H54 (cell line): ENCODE results near the gene CASK.

Experiments
- DNase-seq: peaks from one replicate; pipeline ENCODE4 v3.0.0; 2011; ENCODE audit warnings: low spot score, mixed read lengths; ENCODE audit not compliant: insufficient read length
- FAIRE-seq: peaks from 3 replicates; lab custom pipeline; 2011; peaks lifted over from hg19 to GRCh38; lab: Jason Lieb, UNC
- POLR2A ChIP-seq: IDR thresholded peaks from 2 replicates; pipeline ENCODE4 v1.6.1; 2011; ENCODE audit warnings: low read depth, mild to moderate bottlenecking, low read length

Gene CASK

DNA sequence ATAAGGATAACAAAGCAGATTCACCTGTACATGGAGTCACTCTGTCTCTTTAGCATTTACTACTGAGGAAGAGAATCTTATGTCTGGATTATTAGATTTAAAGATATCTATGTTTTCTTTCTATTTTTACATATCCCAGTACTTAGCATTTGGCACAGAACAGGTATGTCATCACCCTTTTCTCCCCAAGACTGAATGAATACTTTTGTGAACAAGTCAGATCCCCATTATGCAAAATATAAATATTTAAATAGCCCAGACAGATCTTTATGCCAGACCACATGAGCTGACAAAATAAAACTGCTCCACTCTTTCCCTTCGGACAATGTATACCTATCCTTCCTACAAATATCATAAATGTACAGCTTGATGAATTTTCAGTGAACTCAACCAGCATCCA lies 94.5 kb downstream of the CASK start:
- TF ChIP-seq POLR2A = no peak
- no peak for FAIRE-seq
- no peak for DNase-seq

DNA sequence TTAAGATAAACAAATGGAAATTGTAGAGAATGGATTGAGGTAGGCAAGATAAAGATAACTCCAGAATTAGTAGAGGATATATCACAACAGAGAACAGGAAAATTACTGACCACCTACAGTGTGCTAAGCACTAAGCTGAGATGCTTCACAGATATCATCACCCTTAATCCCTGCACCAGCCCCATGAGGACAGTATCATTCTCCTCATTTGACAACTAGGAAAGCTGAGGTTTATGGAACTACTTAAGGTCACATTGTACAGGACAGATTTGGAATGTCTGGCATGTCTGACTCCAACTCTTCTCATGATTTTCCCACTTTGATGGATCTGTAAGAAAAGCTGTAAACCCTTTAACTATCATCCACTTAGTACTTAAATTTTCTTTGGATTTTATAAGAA lies 95.5 kb downstream of the CASK start:
- DNase-seq = no peak

DNA sequence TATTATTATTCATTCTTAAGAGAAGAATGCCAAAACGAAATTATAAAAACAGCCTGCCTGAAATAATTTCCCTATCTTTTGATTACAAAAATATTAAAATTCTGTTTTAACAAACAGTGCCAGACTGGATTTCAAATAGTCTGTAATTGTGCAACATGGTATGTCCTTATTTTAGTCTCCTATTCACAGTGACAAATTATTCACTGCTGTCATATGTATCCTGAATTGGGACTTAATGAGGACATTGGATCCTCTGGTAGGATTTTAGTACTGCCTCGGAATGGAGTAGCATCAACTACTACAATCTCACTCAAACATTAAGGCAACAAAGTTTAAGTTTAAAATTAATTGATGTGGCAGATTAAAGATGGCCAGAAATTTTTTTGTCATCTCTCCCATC lies 97.6 kb downstream of the CASK start:
- DNase-seq (no peak), FAIRE-seq (no peak)
- no peak for TF ChIP-seq POLR2A

More for the DNA sequence above, 95.5 kb downstream of the CASK start:
- no peak for FAIRE-seq
- no peak for TF ChIP-seq POLR2A

DNA sequence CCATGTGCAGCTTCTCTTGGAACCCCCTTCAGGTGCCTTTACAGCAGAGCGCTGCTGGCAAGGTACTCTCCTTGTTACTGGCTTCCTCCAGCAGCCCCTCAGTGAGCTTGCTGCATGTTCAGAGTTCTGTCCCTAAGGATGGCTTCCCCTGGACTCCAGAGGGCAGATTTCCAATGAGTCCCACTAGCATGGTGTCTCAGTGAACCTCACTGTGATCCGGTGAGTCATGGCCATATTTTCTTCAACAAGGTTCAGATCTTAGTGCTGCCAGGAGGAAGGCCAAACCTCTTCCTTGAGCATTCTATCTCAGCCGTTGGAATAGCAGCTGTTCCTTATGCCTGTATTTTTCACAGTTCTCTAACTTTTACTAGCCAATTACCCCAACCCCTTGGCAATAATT lies 98.8 kb downstream of the CASK start:
- no peak for FAIRE-seq
- peak; percentile 3 for DNase-seq
- no peak for TF ChIP-seq POLR2A

DNA sequence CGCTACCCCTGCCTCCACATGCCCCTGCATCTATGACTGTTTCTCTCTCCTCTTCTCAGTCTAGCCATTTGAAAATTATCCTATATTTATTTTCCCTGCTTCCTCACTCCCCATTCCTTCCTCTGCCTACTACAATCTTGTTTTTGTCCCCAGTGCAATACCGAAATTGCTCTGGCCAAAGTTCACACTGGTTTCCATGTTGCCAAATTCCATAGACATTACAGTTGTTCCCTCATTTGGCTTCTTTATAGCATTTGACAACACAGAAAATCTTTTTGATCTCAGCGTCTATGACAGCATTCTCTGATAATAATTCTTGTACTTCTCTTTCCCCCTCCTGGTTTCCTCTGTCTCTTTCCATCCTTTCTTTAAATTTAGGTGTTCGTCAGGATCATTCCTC lies 100.0 kb downstream of the CASK start:
- DNase-seq (no peak), FAIRE-seq (no peak)
- TF ChIP-seq POLR2A = no peak

DNA sequence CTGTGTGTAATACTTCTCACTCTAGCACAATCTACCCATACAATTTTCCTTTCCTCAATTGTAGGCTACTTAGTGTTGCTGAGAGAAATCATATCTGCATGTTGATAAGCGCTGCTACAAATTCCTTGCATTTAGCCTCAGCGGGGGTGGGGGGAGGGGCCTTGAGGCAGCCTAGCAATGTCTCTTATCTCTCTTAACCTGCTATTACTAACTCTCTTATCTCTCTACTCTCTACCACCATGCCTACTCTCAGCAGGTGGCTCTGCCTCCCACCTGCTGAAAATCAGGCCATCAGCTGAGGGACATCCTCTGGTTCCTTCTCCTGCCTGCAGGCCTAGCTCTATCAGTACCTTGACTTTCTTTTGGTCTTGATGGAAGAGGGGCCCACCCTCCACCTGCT lies 100.5 kb downstream of the CASK start:
- TF ChIP-seq POLR2A = no peak
- DNase-seq = no peak
- FAIRE-seq = no peak

DNA sequence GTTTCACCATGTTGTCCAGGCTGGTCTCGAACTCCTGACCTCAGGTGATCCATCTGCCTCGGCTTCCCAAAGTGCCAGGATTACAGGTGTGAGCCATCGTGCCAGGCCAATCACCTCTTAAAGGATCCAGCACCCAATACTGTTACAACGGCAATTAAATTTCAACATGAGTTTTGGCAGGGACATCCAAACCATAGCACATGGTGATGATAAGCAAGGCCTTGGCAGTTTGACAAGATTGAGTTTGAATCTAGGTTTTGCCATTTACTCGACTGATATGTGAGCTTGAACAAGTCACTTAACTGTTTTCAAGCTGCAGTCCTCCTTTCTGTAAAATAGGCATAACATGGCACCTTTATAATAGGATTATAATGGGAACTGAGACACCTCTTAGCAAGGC lies 115.3 kb downstream of the CASK start:
- no peak for DNase-seq
- FAIRE-seq = no peak
- no peak for TF ChIP-seq POLR2A

DNA sequence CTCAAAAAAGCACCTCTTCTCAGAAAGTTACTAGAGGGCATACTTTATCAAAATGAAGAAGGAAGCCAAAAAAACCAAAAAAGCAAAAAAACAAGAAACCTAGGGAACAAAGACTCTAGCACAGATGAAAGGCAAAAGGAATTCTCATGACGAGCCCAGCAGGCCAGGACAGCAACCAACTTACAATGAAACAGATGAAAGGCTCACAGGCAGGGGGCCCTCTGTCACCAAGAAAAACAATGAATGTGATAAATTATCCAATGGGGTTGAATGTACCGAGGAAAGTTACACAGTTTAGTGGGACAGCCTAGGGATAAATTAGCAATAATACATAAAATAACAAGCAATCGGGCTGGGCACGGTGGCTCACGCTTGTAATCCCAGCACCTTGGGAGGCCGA lies 120.4 kb downstream of the CASK start:
- DNase-seq (no peak), FAIRE-seq (no peak)
- TF ChIP-seq POLR2A = no peak

DNA sequence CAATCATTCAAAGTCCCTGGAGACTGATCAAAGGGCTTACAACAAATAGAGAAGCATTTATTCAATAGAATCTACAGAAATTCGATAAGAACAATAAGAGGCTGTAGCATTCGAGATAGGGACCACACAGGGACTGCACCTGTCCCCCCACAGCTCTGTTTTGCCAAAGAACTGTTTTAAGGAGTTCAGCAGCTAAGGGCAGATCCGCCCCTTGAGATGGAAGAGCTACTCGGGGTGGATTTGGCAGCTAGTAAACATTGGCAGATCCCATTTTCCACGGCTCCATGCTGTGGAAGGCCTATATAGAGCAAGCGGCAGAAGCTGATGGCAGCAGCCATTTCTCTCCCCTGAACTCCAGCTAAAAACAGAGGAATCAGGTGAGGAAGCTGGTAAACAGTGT lies 123.7 kb downstream of the CASK start:
- DNase-seq (no peak), FAIRE-seq (no peak)

DNA sequence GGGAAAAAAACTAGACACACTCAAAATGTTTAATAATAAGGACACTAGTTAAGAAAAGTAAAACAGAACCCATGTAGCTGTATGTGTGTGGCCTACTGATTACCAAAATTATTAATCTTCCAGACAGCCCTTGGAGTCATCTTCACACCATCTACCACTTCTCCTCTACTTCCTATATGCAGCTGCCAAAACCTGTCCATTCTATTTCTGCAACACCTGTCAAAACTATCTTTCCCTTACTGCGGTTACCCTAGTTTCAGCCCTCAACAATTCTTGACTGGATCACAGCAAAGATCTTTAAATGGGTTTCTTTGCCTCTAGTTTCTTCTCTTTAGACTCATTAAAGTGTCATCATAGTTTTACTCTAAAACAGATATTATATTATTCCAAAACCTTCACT lies 126.8 kb downstream of the CASK start:
- no peak for TF ChIP-seq POLR2A
- FAIRE-seq (no peak), DNase-seq (no peak)

More for the DNA sequence above, 123.7 kb downstream of the CASK start:
- no peak for TF ChIP-seq POLR2A

DNA sequence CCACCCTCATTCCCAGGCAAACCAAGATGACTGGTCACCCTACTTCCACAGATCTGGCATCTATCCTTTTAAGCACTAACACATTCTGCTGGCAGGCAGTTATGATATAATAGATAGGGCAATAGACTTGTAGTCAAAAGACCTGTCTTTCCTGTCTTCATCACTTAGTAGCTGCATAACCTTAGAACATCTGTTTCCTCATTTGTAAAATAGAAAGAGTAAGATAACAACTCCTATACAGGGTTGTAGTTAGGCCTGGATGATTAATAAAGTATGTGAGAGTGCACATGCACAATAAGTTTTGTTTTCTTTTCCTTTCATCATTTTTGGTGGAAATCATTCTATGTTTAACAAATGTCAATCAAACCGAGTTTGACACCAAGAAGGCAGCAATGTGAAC lies 127.3 kb downstream of the CASK start:
- DNase-seq (no peak), FAIRE-seq (no peak)
- no peak for TF ChIP-seq POLR2A

DNA sequence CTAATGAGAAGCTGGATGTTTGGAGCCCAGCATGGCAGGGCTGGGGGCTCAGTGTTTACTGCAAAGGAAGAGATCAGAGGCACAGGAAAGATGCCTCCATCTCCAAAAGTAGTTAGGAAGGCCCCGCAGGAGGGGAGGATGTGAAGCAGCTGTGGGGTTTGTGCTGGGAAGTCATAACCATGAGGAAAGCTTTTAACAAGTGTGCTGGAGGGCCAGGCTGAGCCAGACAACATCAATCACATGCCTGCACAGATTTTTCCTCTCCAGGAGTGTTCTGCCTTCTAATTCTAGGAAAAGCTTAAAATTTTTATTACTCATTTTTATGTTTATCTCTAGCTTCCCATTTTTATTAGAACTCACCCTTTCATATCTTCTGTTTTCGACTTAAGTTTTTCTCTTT lies 134.0 kb downstream of the CASK start:
- TF ChIP-seq POLR2A = no peak
- DNase-seq (no peak), FAIRE-seq (no peak)

DNA sequence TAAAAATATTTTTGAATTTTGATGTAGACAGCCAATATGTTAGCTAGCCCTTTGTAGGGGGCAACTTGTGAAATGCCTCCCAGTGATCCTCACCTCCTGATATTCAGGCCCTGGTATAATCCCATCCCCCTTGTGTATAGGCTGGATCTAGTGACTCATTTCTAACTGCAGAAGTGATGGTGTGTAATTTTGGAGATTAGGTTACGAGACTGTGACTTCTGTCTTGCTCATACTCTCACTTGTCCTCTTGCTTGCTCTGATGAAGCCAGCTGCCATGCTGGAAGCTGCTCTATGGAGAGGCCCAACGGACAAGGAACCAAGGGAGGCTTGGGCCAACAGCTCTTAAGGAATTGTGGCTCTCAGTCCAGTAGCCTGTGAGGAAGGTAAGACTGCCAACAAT lies 137.7 kb downstream of the CASK start:
- FAIRE-seq (no peak), DNase-seq (no peak)
- no peak for TF ChIP-seq POLR2A

DNA sequence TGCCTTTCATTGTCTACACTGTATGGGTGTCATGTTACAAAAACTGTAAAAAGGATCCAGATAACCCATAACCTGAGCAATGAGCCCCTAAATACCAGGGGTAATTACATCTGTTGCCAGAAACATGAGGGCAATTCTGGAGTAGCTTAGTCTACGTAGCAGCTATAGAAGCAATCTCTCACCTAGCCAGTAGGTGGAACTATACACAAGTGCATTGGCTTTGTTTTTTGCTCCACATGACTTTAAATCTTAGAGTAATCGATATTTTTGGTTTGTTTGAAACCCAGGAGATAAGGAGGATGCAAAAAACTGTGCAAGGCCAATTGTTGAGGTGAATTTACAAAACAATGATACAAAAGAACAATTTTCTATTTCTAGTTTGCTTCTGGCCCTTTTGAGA lies 141.9 kb downstream of the CASK start:
- DNase-seq (no peak), FAIRE-seq (no peak)
- no peak for TF ChIP-seq POLR2A

DNA sequence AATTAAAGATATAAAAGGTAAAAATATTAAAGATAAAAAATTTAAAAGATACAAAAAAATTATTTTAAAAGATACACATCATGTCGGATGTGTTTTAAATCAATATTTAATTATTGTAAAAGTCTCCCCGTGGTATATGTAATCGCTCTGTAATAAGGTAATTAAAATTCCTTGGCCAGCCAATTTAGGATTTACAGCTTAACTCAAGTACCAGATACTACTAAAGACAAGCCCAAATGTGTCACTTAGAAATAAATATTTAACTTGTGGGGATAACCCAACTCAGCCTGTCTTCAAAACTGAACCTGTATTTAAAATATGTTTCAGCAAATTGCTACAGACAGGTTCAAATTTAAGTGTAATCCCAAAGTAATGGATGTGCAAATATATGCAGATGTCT lies 143.4 kb downstream of the CASK start:
- DNase-seq (no peak), FAIRE-seq (no peak)
- TF ChIP-seq POLR2A = no peak

DNA sequence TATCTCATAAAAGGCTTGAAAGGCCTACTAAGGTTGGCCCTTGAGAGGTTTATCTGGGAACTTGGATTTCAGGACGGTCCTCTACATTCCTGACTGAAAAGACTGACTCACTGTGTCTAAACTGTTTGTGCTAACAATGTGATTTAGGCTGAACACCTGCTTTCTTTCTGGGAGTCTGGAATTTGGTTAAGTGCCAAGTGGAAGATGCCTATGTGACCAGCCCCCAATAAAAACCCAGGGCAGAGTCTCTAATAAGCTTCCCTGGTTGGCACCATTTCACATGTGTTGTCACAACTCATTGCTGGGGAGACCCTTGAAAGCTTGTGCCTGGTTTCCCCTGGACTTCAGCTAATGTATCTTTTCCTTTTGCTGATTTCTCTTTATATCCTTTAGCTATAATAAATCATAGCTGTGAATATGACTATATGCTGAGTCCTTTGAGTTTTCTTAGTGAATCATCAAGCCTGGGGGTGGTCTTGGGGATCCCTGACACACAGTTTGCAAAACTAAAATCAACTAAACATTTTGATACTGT lies 144.3 kb downstream of the CASK start:
- no peak for DNase-seq
- no peak for TF ChIP-seq POLR2A
- no peak for FAIRE-seq

DNA sequence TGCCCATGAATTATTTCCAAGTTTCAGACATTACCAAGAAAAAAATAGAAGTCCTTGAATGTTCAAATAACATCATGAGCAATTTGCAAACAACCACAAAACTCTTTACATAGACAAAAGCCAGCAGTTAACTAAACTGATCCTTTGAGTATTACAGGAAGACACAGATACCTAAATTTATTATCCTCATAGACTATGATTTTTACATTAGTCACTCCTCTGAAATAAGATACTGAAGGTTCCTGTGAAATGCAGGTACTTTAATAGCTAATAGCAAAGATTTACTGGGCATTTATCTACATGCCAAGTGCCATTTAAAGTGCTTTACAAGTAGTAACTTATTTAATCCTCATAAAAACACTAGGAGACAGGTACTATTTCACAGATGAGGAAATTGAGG lies 161.7 kb downstream of the CASK start:
- FAIRE-seq (no peak), DNase-seq (no peak)
- TF ChIP-seq POLR2A = no peak
